ENCODE results near the gene SPEN.
"Not testable (repeated sequence)": the region's sequence is repeated elsewhere in the genome, so short reads cannot be mapped to it uniquely, and the experiment has no call there.

SPEN gene

DNA sequence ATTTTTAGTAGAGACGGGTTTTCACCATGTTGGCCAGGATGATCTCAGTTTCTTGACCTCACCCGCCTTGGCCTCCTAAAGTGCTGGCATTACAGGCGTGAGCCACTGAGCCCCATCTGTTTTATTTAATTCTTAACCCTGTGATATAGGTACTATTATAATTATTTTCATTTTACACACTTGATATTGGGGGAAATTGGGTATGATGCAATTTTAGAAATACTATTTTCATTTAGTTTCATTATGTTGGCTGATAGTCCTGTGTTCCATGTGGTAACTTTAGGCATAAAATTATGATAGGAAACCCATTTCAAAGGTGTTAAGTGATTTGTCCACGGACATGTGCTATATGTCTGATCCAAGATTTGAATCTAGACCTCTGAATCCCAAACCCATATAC is 61.1 kb downstream of the SPEN start:
- no peak for DNase-seq

DNA sequence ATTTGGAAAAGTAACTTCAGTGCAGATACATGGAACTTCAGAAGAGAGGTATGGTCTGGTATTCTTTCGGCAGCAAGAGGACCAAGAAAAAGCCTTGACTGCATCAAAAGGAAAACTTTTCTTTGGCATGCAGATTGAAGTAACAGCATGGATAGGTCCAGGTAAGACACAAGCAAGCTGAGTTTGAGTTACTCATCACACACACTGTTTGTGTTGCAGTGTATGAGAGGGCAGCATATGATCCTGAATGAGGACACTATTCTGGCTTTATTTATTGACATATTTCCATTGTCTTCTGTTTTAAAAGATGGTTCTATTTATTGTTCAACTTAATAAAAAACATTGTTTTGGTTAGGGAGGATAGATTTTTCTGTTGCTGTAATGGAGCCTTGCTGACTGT is 63.6 kb downstream of the SPEN start:
- no peak for DNase-seq

DNA sequence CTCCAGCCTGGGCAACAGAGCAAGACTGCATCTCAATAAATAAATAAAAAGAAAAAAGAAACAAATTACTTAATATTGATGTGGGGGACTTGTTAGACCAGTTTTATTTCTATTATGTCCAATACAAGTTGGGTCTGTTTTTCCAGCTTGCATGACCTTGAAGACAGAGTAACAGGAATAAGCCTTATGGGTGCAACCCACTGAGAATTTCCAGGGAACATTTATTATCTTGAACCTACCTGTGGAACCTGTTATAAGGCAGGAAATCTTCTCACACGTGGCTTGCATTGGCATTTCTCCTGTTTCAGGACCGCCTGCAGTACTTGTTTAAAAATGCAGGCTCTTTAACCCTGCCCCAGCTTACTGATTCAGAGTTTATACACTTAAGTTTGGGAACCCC is 64.4 kb downstream of the SPEN start:
- no peak for DNase-seq

DNA sequence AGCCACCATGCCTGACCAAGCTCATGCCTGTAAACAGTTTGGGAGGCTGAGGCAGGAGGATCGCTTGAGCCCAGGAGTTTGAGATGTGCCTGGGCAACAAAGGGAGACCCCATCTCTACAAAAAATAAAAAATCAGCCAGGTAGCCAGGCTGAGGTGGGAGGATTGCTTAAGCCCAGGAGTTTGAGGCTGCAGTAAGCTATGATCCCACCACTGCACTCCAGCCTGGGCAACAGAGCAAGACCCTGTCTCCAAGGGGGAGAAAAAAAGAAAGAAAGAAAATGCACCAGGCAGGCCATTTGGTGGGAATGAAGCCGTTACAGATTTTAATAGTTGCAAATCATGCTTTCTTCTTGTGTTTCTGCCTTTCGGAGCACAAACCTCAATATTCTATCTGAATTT is 66.1 kb downstream of the SPEN start:
- not testable (repeated sequence) for DNase-seq

DNA sequence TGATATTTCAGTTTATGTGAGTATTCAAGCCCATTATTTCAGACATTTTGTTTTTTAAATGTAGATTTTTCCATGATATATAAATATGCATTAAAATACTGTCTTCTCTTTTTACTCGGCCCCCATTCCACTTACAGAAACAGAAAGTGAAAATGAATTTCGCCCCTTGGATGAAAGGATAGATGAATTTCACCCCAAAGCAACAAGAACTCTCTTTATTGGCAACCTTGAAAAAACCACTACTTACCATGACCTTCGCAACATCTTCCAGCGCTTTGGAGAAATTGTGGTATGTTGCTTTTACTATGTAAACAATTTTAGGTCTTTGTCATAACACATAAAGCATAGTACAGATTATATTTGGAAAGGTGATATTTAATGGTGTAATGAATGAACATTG is 68.5 kb downstream of the SPEN start:
- no peak for DNase-seq

DNA sequence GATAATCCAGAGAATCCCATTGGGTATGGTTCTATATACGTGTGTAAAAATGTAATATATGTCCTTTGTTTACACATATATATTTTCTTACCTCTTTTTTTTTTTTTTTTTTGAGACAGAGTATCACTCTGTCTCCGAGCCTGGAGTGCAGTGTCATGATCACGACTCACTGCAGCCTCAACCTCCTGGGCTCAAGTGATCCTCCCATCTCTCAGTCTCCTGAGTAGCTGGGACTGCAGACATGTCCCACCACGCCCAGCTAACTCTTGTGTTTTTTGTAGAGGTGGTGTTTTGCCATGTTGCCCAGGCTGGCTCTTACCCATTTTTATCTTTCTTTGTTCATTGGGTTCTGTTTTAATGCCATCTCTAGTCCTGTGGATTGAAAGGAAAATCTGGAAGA is 68.9 kb downstream of the SPEN start:
- DNase-seq = no peak

DNA sequence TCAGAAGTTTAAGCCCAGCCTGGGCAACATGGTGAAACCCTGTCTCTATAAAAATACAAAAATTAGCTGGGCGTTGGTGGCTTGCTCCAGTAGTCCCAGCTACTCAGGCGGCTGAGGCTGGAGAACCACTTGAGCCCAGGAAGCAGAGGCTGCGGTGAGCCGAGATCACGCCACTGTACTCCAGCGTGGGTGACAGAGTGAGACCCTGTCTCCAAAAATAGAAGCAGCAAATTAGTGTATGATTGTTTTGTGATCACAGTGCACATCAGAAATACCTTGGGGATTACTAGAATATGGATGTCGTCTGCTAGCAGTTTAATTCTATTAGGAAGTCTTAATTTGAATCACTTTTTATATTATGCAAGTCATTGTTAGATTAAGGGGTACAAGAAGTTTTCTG is 69.4 kb downstream of the SPEN start:
- no peak for DNase-seq

DNA sequence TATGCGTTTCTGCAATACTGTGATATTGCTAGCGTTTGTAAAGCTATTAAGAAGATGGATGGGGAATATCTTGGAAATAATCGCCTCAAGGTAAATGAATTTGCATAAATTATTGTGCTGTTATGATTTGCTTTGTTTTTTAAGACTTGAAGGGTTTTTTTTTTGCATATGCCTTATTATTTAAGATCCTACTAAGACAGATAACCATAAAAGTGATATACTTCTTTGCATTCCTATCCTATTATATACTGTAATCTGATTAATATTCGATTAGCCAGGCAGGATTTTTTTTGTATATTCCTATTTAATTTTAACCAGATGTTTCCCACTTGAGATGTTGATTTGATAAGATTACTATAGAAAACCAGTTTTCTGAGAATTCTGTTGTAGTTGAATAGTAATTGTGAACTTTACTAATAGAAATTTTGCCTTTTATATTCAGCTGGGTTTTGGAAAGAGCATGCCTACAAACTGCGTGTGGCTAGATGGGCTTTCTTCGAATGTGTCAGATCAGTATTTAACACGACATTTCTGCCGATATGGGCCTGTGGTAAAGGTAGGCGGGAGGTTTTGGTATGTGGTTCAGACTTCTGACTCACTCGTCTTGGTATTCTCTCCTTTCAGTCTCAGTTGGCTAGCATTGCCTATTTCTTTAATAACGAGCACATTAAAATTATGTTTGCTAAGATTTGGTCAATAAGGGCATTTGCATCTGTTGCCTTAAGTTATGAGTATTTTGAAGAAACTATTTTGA is 71.6 kb downstream of the SPEN start:
- DNase-seq = no peak

DNA sequence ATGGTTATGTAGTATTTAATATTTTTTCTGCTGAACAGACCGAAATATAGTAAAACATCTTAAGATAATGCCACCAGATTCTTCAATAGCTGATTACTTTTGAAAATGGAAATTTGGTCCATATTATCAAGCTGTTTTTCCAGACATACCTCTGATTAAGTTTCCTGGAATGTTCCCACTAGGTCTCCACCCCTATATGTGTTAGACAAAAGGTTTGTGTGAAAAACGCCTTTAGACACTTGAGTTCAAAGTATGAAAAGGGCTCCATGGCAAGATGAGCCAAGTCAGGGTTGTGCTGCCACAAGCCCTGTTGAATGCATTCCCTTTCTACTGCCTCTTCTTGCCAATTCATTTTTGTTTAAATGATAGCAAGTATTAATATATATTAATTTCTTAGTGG is 75.7 kb downstream of the SPEN start:
- no peak for DNase-seq

DNA sequence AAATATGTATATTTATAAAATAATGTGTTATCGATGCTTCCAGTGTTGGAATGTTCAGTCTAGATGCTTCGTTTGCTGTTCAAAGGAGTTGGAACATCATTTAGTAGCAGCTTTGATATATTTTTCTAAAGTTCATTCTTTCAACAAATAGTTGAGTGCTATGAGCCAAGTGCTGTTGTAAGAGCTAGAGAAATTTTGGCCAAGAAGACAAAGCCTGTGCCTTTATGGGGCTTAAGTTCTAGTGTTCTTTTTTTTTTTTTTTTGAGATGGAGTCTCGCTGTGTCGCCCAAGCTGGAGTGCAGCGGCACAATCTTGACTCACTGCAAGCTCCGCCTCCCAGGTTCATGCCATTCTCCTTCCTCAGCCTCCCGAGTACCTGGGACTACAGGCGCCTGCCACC is 78.9 kb downstream of the SPEN start:
- DNase-seq = not testable (repeated sequence)

DNA sequence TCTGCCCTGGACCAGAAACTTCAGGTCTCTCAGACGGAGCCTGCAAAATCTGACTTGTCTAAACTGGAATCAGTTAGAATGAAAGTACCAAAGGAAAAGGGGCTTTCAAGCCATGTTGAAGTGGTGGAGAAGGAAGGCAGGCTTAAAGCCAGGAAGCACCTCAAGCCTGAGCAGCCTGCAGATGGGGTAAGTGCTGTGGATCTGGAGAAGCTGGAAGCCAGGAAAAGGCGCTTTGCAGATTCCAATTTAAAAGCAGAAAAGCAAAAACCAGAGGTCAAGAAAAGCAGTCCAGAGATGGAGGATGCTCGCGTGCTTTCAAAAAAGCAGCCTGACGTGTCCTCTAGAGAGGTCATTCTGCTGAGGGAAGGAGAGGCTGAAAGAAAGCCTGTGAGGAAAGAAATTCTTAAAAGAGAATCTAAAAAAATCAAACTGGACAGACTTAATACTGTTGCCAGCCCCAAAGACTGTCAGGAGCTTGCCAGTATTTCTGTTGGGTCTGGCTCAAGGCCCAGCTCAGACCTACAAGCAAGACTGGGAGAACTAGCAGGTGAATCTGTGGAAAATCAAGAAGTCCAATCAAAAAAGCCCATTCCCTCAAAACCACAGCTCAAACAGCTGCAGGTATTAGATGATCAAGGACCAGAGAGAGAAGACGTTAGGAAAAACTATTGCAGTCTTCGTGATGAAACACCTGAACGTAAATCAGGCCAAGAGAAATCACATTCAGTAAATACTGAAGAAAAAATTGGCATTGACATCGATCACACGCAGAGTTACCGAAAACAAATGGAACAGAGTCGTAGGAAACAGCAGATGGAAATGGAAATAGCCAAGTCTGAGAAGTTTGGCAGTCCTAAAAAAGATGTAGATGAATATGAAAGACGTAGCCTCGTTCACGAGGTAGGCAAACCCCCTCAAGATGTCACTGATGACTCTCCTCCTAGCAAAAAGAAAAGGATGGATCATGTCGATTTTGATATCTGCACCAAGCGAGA is 81.8 kb downstream of the SPEN start:
- DNase-seq = no peak

DNA sequence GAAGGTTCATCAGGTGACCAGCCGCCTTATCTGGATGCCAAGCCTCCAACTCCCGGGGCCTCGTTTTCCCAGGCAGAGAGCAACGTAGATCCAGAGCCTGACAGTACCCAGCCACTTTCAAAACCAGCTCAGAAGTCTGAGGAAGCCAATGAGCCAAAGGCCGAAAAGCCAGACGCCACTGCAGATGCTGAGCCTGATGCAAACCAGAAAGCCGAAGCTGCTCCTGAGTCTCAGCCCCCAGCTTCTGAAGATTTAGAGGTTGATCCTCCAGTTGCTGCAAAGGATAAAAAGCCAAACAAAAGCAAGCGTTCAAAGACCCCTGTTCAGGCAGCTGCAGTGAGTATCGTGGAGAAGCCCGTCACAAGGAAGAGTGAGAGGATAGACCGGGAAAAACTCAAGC is 83.9 kb downstream of the SPEN start:
- DNase-seq = no peak

DNA sequence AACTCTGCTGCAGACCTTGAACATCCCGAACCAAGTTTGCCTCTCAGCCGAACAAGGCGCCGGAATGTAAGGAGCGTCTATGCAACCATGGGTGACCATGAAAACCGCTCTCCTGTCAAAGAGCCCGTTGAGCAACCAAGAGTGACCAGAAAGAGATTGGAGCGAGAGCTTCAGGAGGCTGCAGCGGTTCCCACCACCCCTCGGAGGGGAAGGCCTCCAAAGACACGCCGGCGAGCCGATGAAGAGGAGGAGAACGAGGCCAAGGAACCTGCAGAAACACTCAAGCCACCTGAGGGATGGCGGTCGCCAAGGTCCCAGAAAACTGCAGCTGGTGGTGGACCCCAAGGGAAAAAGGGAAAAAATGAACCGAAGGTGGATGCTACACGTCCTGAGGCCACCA is 84.4 kb downstream of the SPEN start:
- DNase-seq = no peak

DNA sequence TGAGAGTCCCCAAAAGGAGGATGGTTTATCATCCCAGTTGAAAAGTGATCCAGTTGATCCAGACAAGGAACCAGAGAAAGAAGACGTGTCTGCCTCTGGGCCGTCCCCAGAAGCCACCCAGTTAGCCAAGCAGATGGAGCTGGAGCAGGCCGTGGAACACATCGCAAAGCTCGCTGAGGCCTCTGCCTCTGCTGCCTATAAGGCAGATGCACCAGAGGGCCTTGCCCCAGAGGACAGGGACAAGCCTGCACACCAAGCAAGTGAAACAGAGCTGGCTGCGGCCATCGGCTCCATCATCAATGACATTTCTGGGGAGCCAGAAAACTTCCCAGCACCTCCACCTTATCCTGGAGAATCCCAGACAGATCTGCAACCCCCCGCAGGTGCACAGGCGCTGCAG is 85.1 kb downstream of the SPEN start:
- no peak for DNase-seq

DNA sequence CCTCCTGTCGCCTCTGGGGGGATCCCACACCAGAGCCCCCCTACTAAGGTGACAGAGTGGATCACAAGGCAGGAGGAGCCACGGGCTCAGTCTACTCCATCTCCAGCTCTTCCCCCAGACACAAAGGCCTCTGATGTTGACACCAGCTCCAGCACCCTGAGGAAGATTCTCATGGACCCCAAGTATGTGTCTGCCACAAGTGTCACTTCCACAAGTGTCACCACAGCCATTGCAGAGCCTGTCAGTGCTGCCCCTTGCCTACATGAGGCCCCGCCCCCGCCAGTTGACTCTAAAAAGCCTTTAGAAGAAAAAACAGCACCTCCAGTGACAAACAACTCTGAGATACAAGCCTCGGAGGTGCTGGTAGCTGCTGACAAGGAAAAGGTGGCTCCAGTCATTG is 86.2 kb downstream of the SPEN start:
- DNase-seq = no peak

DNA sequence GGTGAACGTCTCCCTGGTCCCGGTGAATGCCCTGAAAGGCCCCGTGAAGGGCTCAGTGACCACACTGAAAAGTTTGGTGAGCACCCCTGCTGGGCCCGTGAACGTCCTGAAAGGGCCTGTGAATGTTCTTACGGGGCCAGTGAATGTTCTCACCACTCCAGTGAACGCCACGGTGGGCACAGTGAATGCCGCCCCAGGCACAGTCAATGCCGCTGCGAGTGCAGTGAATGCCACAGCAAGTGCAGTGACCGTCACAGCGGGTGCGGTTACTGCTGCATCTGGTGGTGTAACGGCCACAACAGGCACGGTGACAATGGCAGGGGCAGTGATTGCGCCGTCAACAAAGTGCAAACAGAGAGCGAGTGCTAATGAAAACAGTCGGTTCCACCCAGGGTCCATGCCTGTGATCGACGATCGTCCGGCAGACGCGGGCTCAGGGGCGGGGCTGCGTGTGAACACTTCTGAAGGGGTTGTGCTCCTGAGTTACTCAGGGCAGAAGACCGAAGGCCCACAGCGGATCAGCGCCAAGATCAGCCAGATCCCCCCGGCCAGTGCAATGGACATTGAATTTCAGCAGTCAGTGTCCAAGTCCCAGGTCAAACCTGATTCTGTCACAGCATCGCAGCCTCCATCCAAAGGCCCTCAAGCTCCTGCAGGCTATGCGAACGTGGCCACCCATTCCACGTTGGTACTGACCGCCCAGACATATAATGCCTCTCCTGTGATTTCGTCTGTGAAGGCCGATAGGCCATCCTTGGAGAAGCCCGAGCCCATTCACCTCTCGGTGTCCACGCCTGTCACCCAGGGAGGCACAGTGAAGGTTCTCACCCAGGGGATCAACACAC is 86.9 kb downstream of the SPEN start:
- no peak for DNase-seq

DNA sequence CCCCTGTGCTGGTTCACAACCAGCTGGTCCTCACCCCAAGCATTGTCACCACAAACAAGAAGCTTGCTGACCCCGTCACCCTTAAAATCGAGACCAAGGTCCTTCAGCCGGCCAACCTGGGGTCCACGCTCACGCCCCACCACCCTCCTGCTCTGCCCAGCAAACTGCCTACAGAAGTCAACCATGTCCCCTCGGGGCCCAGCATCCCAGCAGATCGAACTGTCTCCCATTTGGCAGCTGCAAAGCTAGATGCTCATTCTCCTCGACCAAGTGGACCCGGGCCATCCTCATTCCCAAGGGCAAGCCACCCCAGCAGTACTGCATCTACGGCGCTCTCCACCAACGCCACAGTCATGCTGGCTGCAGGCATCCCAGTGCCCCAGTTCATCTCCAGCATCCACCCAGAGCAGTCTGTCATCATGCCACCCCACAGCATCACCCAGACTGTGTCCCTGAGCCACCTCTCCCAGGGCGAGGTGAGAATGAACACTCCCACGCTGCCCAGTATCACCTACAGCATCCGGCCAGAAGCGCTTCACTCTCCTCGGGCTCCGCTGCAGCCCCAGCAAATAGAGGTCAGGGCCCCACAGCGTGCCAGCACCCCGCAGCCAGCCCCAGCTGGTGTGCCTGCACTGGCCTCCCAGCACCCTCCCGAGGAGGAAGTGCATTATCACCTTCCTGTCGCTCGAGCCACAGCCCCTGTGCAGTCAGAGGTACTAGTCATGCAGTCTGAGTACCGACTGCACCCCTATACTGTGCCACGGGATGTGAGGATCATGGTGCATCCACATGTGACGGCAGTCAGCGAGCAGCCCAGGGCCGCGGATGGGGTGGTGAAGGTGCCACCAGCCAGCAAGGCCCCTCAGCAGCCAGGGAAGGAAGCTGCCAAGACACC is 87.8 kb downstream of the SPEN start:
- DNase-seq = no peak

DNA sequence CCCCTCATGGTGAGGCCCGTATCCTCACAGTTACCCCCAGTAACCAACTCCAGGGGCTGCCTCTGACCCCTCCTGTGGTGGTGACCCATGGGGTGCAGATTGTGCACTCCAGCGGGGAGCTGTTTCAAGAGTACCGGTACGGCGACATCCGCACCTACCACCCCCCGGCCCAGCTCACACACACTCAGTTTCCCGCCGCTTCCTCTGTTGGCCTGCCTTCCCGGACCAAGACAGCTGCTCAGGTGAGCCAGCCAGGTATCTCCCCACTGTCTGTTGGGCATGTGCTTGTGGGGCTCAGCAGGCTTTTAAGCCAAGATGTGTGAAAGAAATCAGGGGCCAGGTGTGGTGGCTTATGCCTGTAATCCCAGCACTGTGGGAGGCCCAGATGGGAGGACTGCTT is 88.5 kb downstream of the SPEN start:
- no peak for DNase-seq

DNA sequence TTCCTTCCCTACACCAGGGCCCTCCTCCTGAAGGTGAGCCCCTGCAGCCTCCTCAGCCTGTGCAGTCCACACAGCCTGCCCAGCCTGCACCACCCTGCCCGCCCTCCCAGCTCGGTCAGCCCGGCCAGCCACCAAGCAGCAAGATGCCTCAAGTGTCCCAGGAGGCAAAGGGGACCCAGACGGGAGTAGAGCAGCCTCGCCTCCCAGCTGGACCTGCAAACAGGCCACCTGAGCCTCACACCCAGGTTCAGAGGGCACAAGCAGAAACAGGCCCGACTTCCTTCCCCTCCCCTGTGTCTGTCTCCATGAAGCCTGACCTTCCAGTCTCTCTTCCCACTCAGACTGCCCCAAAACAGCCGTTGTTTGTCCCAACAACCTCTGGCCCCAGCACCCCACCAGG is 89.6 kb downstream of the SPEN start:
- no peak for DNase-seq

DNA sequence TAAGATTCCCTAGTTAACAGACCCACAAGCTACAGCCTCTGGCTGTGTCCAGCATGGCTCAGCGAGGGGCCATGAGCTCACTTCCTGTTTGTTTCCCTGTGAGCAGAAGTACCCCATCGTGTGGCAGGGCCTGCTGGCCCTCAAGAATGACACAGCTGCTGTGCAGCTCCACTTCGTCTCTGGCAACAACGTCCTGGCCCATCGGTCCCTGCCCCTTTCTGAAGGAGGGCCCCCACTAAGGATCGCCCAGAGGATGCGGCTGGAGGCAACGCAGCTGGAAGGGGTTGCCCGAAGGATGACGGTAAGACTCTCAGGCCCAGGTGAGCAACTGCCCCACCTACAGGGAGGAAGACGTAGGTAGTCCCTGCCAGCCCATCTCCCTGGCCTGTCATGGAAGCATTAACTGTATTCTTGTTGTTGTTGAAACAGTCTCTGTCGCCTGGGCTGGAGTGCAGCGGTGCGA is 90.2 kb downstream of the SPEN start:
- DNase-seq = no peak

DNA sequence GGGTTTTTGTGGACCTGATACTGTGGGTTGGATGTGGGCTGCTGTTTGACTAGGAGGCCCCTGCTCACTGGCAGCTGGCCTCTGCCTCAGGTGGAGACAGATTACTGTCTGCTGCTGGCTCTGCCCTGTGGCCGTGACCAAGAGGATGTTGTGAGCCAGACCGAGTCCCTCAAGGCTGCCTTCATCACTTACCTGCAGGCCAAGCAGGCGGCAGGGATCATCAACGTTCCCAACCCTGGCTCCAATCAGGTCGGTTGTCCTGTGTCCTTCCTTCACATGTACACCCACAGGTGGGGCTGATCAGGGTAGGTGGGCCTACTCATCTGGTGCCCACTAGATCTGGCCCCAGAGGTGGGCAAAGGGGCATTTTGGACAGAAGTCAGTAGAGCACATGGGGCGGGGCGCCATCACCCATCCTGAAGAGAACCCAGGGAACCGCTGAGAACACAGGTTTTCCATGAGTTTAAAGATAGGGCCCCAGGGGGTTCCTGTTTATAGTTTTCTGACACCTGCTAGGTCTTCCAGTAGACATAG is 91.2 kb downstream of the SPEN start:
- no peak for DNase-seq

Measured in femur (tissue), 1 donor.